HepG2 (cell line): ENCODE measurements around the gene ARF4. TPM values are rescaled to one million over a fixed set of nuclear protein-coding genes. Genes with fewer than 3 reads are reported as not detected.

ENCODE experiments used
- ATAC-seq: fragments of 200-7000 bp; cut with Tn5 transposase; 3 replicates; pipeline ENCODE4 v1.9.1; 2020; ENCODE audit warnings: mild to moderate bottlenecking, moderate library complexity
- BruUV-seq: library from RNA; stranded (reverse); fragments of 400-500 nt; replicated peaks from 2 replicates; lab custom pipeline; 2021; lab: Mats Ljungman, UMichigan
- CTCF ChIA-PET: fragments of 300-600 bp; formaldehyde crosslinking; extraction: SDS; loops from one replicate; lab custom pipeline; 2021; ENCODE audit warnings: low total read pairs, inconsistent platforms, low intra/inter-chr PET ratio; lab: Yijun Ruan, JAX
- POLR2A ChIA-PET: fragments of 350-600 bp; sonication (Branson Sonifier 250); formaldehyde crosslinking; loops from one replicate; lab custom pipeline; 2020; ENCODE audit warnings: antibody characterized with exemption, inconsistent platforms; lab: Yijun Ruan, JAX
- DNase-seq: peaks from one replicate; pipeline ENCODE4 v3.0.0-alpha.2; 2015; ENCODE audit warnings: low spot score
- FAIRE-seq: peaks from 3 replicates; lab custom pipeline; 2011; peaks lifted over from hg19 to GRCh38; lab: Jason Lieb, UNC
- H2AFZ ChIP-seq: one replicate; pipeline ENCODE4 v1.6.1; 2011; ENCODE audit warnings: low read length, inconsistent platforms
- H3K27ac ChIP-seq: fragments of 300-600 bp; 3 replicates; pipeline ENCODE4 v1.8.0; 2011; ENCODE audit warnings: mixed run types, mild to moderate bottlenecking, mixed read lengths, low read length, inconsistent platforms; ENCODE audit not compliant: insufficient read depth; ENCODE audit errors: extremely low read length
- H3K27me3 ChIP-seq, 2 experiments: fragments of 200-600 bp in 1 of 2; 2 replicates in 1 of 2; 3 replicates in 1 of 2; pipeline versions ENCODE4 v1.6.0 to v1.8.0; 2011; ENCODE audit warnings: low read length in 2 of 2, mild to moderate bottlenecking in 2 of 2, moderate library complexity in 2 of 2, inconsistent platforms in 1 of 2; ENCODE audit not compliant: insufficient read depth in 2 of 2, control insufficient read depth in 1 of 2
- H3K36me3 ChIP-seq, 2 experiments: fragments of 200-600 bp in 1 of 2; replicated peaks in 1 of 2; 2 replicates in 1 of 2; 3 replicates in 1 of 2; pipeline versions ENCODE4 v1.5.1 to v1.8.0; 2011; ENCODE audit warnings: low read length in 2 of 2, inconsistent platforms in 1 of 2; ENCODE audit not compliant: insufficient read depth in 2 of 2, control insufficient read depth in 1 of 2
- H3K4me1 ChIP-seq: 2 replicates; pipeline ENCODE4 v1.5.1; 2012; ENCODE audit warnings: low read length, inconsistent platforms; ENCODE audit not compliant: insufficient read depth
- H3K4me2 ChIP-seq: 2 replicates; pipeline ENCODE4 v1.6.0; 2011; ENCODE audit warnings: low read depth, low read length, inconsistent platforms
- H3K4me3 ChIP-seq, 3 experiments: fragments of 200-600 bp in 1 of 3; sonication (generic), shearing (Covaris generic) in 1 of 3; replicated peaks in 1 of 3; 2 replicates each; pipeline ENCODE4 v1.5.1; 2011 to 2016; ENCODE audit warnings: low read length in 3 of 3, inconsistent platforms in 2 of 3, low read depth in 2 of 3, mild to moderate bottlenecking in 2 of 3, control low read depth in 1 of 3, mixed read lengths in 1 of 3; ENCODE audit not compliant: insufficient read depth in 1 of 3
- H3K79me2 ChIP-seq: one replicate; pipeline ENCODE4 v1.6.1; 2011; ENCODE audit warnings: low read length, inconsistent platforms; ENCODE audit not compliant: insufficient read depth
- H3K9ac ChIP-seq: 2 replicates; pipeline ENCODE4 v1.6.0; 2011; ENCODE audit warnings: mild to moderate bottlenecking, low read depth, low read length, inconsistent platforms; ENCODE audit not compliant: insufficient read depth
- H3K9me3 ChIP-seq: 2 replicates; pipeline ENCODE4 v1.5.1; 2012; ENCODE audit warnings: mild to moderate bottlenecking, low read length
- H4K20me1 ChIP-seq: 2 replicates; pipeline ENCODE4 v1.6.0; 2011; ENCODE audit warnings: inconsistent platforms, mild to moderate bottlenecking, low read length, moderate library complexity; ENCODE audit not compliant: insufficient read depth
- ERF ChIP-seq: IDR thresholded peaks from 2 replicates; pipeline ENCODE4 v1.6.1; 2018; ENCODE audit warnings: missing biosample characterization, missing genetic modification reagents
- HDAC1 ChIP-seq: sonication (generic); formaldehyde crosslinking; IDR thresholded peaks from 2 replicates; pipeline ENCODE4 v1.5.1; 2020; ENCODE audit warnings: mild to moderate bottlenecking, missing genetic modification reagents
- HMGXB4 ChIP-seq, 2 experiments: sonication (generic) in 1 of 2; formaldehyde crosslinking in 1 of 2; IDR thresholded peaks; 2 replicates each; pipeline versions ENCODE4 v1.4.0 to v1.6.1; 2018 to 2020; ENCODE audit warnings: missing genetic modification reagents in 2 of 2, borderline replicate concordance in 1 of 2, low read depth in 1 of 2, mild to moderate bottlenecking in 1 of 2, missing biosample characterization in 1 of 2
- IKZF4 ChIP-seq: sonication (generic); formaldehyde crosslinking; IDR thresholded peaks from 2 replicates; pipeline ENCODE4 v1.5.1; 2020; ENCODE audit warnings: borderline replicate concordance, mild to moderate bottlenecking, low read depth, missing genetic modification reagents; ENCODE audit errors: not compliant biosample characterization
- MAFK ChIP-seq, 2 experiments: IDR thresholded peaks in 1 of 2; conservative IDR thresholded peaks in 1 of 2; 2 replicates each; pipeline ENCODE4 v1.6.1; 2011; ENCODE audit warnings: improper control_type of control experiment in 2 of 2, low read length in 2 of 2
- MLX ChIP-seq: IDR thresholded peaks from 2 replicates; pipeline ENCODE4 v1.6.1; 2016
- MXI1 ChIP-seq: IDR thresholded peaks from 3 replicates; pipeline ENCODE4 v1.6.1; 2012; ENCODE audit warnings: low read depth, low read length, inconsistent platforms, borderline replicate concordance
- RFXANK ChIP-seq: IDR thresholded peaks from 2 replicates; pipeline ENCODE4 v1.6.1; 2016
- ZFP37 ChIP-seq: sonication (generic); formaldehyde crosslinking; IDR thresholded peaks from 2 replicates; pipeline ENCODE4 v1.4.0; 2020; ENCODE audit warnings: missing genetic modification reagents, borderline replicate concordance
- ZNF574 ChIP-seq: sonication (generic); formaldehyde crosslinking; IDR thresholded peaks from 2 replicates; pipeline ENCODE4 v1.4.0; 2020; ENCODE audit warnings: missing genetic modification reagents
- ZNF672 ChIP-seq: sonication (generic); formaldehyde crosslinking; IDR thresholded peaks from 2 replicates; pipeline ENCODE4 v1.8.1; 2022; ENCODE audit warnings: missing genetic modification reagents
- ZNF772 ChIP-seq: sonication (generic); formaldehyde crosslinking; IDR thresholded peaks from 2 replicates; pipeline ENCODE4 v1.5.0; 2020; ENCODE audit warnings: mild to moderate bottlenecking, missing genetic modification reagents
- WGBS: methylation state at CpG from one replicate; pipeline ENCODE4 v1.1.6; 2017; ENCODE audit warnings: low lambda C conversion rate; 5-methylcytosine and 5-hydroxymethylcytosine counted together
- in situ Hi-C: cut with HindIII; loops from 2 replicates; pipeline ENCODE4 v1.10.0; 2017; ENCODE audit warnings: low pct_unique_long_range_greater_than_20kb; ENCODE audit not compliant: extremely low pct_ligation_motif_present
- intact Hi-C: fragments of 100-400 bp; cut with micrococcal nuclease; formaldehyde crosslinking; loops from one replicate; pipeline ENCODE4 v1.10.0; 2022; ENCODE audit not compliant: unreplicated experiment
- polyA plus RNA-seq, 8 experiments: library from polyadenylated mRNA; depleted of rRNA in 3 of 8; stranded (reverse) in 7 of 8; unstranded in 1 of 8; fragments of >200 nt; fragmentation: Illumina TruSeq in 4 of 8; extraction: Trizol in 4 of 8; gene quantifications; 2 replicates each; pipeline versions ENCODE4 v1.2.1 to v1.2.3, GENCODE V29; 2011 to 2016; ENCODE audit warnings: low read depth in 4 of 8, missing spikeins in 1 of 8, mixed read lengths in 1 of 8; ENCODE audit not compliant: insufficient read depth in 1 of 8
- total RNA-seq, 5 experiments: library from RNA; depleted of rRNA; stranded (reverse); fragments of >200 nt; fragmentation: Illumina TruSeq; extraction: Trizol; gene quantifications; 2 replicates each; pipeline ENCODE4 v1.2.3, GENCODE V29; 2016; ENCODE audit warnings: low read depth in 1 of 5

The ARF4 gene
- total and polyA plus RNA-seq, 2 of the 13 experiments (the other 11 are each of a cell fraction or from before 2014, with no cell fraction given): 184 to 250 TPM

GRCh38 chr3:57545636-57546268 is 51.4 kb downstream of the ARF4 start (continued):
- TF ChIP-seq ZFP37 (CRISPR knock-in tag): no peak
- TF ChIP-seq IKZF4 (CRISPR knock-in tag): no peak
- no peak for TF ChIP-seq ZNF772 (CRISPR knock-in tag)
- TF ChIP-seq, all 625 proteins: peak for 4

- peak; percentile 64 for DNase-seq
- no TSS peak for BruUV-seq
- no peak for FAIRE-seq
- Histone ChIP-seq H3K9me3 (no peaks in the 10 kb centered on the region), H3K4me1 (peaks cover 29% of the 10 kb centered on the region), H3K4me2 (peak within 1 kb of the TSS; percentile 70), H4K20me1 (no peaks in the 10 kb centered on the region), H3K79me2 (no peaks in the 10 kb centered on the region), H3K36me3 (no peaks in the 10 kb centered on the region), H3K9ac (peak within 1 kb of the TSS; percentile 16; the same call in 1 of the 2 replicates), H3K27ac (no peak within 1 kb of the TSS), H3K27me3 (no peaks in the 10 kb centered on the region), H3K4me3 (peak within 1 kb of the TSS in 2 of 3 experiments; percentile 36 to 37; a peak in 4 of 6 replicates), H2AFZ (no peak within 1 kb of the TSS)
- 7% methylated on average over 18 of the region's 20 CpGs for WGBS
- POLR2A ChIA-PET: interaction anchor here (1.5 kb wide), 1 partner anchor 11 kb away, joined by 9 read pairs; the partner anchor contains the start of gene PDE12
- in situ Hi-C loops: no loop called here
- intact Hi-C loops: no loop called here
- CTCF ChIA-PET: no interaction called here
- ATAC-seq: peak; percentile 91
- TF ChIP-seq MAFK (conservative IDR thresholded peaks at IDR 0.05 in 1 of 2, IDR thresholded peaks at IDR 0.05 in 1 of 2; ENCODE audit: low read length in 2 of 2) (peak; percentile 50 to 71; a peak in 2 of 4 replicates), RFXANK (CRISPR knock-in tag) (no peak), ZNF574 (CRISPR knock-in tag) (no peak), MXI1 (peak; percentile 46; the same call in 1 of the 3 replicates), ZNF672 (CRISPR knock-in tag) (no peak), HDAC1 (peak; percentile 34; the same call in 1 of the 2 replicates), HMGXB4 (CRISPR knock-in tag; IDR thresholded peaks at IDR 0.05; ENCODE audit: borderline replicate concordance in 1 of 2, low read depth in 1 of 2) (no peak), MLX (CRISPR knock-in tag) (no peak), ERF (CRISPR knock-in tag) (no peak)
Measured at GRCh38 chr3:57544181-57545125, 52.7 kb downstream of the ARF4 start, which contains the start of gene DNAH12. Gene DNAH12 (minus strand): TSS chr3:57544344. CDS start chr3:57542870, 1,474 bp downstream.
